Spleen (tissue), 11 donors: Measurements from ENCODE around the gene SPP1. TPM values are rescaled to one million over a fixed set of nuclear protein-coding genes. Genes with fewer than 3 reads are reported as not detected.

Experiments used
- DNase-seq: peaks from one replicate; pipeline ENCODE4 v3.0.0-alpha.2; 2020
- H3K27ac ChIP-seq, 8 donors: fragments of 200-600 bp; sonication (generic) in 7 of 8; 1 replicate in 4 of 8; 2 replicates in 4 of 8; pipeline versions ENCODE4 v1.5.0 to v1.8.0; 2016 to 2021; ENCODE audit warnings: inconsistent platforms in 4 of 8, mild to moderate bottlenecking in 4 of 8, moderate library complexity in 1 of 8
- H3K27me3 ChIP-seq, 7 donors: fragments of 200-600 bp; sonication (generic) in 6 of 7; replicated peaks in 1 of 7; 1 replicate in 4 of 7; 2 replicates in 3 of 7; pipeline versions ENCODE4 v1.5.0 to v1.8.0; 2016 to 2021; ENCODE audit warnings: inconsistent platforms in 3 of 7, mild to moderate bottlenecking in 1 of 7
- H3K36me3 ChIP-seq, 6 donors: fragments of 200-600 bp; sonication (generic) in 5 of 6; 1 replicate in 4 of 6; 2 replicates in 2 of 6; pipeline versions ENCODE4 v1.5.0 to v1.8.0; 2016 to 2021; ENCODE audit warnings: inconsistent platforms in 2 of 6
- H3K4me1 ChIP-seq, 6 donors: fragments of 200-600 bp; sonication (generic) in 5 of 6; 1 replicate in 3 of 6; 2 replicates in 3 of 6; pipeline versions ENCODE4 v1.5.0 to v1.8.0; 2016 to 2021; ENCODE audit warnings: inconsistent platforms in 3 of 6
- H3K4me3 ChIP-seq, 8 donors: fragments of 200-600 bp; sonication (generic) in 7 of 8; 1 replicate in 4 of 8; 2 replicates in 4 of 8; pipeline versions ENCODE4 v1.5.0 to v1.8.0; 2016 to 2021; ENCODE audit warnings: inconsistent platforms in 4 of 8, mild to moderate bottlenecking in 4 of 8, moderate library complexity in 2 of 8
- H3K9me3 ChIP-seq, 8 donors: fragments of 200-600 bp; sonication (generic) in 7 of 8; 1 replicate in 4 of 8; 2 replicates in 4 of 8; pipeline versions ENCODE4 v1.5.0 to v1.8.0; 2016 to 2021; ENCODE audit warnings: inconsistent platforms in 4 of 8
- CTCF ChIP-seq, 11 experiments: fragments of 200-600 bp in 7 of 11; fragments of 450-650 bp in 4 of 11; sonication (generic) in 4 of 11; IDR thresholded peaks in 8 of 11; conservative IDR thresholded peaks in 3 of 11; 1 replicate in 7 of 11; 2 replicates in 4 of 11; pipeline versions ENCODE4 v1.4.0 to v1.8.0; 2016 to 2021; ENCODE audit warnings: antibody characterized with exemption in 11 of 11, inconsistent platforms in 4 of 11, mild to moderate bottlenecking in 1 of 11
- POLR2A ChIP-seq, 3 donors: fragments of 450-650 bp; IDR thresholded peaks; one replicate each; pipeline ENCODE4 v1.5.1; 2017; ENCODE audit warnings: antibody characterized with exemption in 3 of 3, mild to moderate bottlenecking in 1 of 3
- POLR2AphosphoS5 ChIP-seq, 3 donors: sonication (generic); formaldehyde crosslinking; IDR thresholded peaks; one replicate each; pipeline ENCODE4 v1.5.1; 2017; ENCODE audit warnings: antibody characterized with exemption in 3 of 3
- WGBS, 5 donors: extraction: QIAGEN DNeasy Blood & Tissue Kit in 3 of 5; methylation state at CpG; one replicate each; pipeline versions ENCODE4 v1.1.5 to v1.1.7; 2013 to 2018; 5-methylcytosine and 5-hydroxymethylcytosine counted together
- intact Hi-C: fragments of 100-400 bp; cut with DNase I; formaldehyde crosslinking; loops from one replicate; pipeline ENCODE4 v1.15.0; 2023; ENCODE audit warnings: low total_unique reads
- polyA plus RNA-seq, 3 donors: library from polyadenylated mRNA; stranded (reverse); fragments of 200-250 nt; gene quantifications; one replicate each; pipeline ENCODE4 v1.2.1, GENCODE V29; 2013
- total RNA-seq, 7 donors: library from RNA; depleted of rRNA in 3 of 7; stranded (reverse); fragments of >200 nt in 3 of 7; fragmentation: NEBNext Ultra II Directional in 4 of 7; extraction: Animal tissue kit (Norgen Biotek cat#: 25700) in 4 of 7; gene quantifications; one replicate each; pipeline versions ENCODE4 v1.1.0 to v1.2.1, GENCODE V29; 2016 to 2021
- donor health status: healthy with polysubstance abuse.
- donor health status: DM: no; HTN: no; CAD: no; lungs with moderate emphysema.
- donor health status: DM: no; HTN: no; CAD: no.
- donor health status: Bipolar disorder and iron deficiency.
- donor health status: healthy.
- donor health status: DM: no; HTN: no; CAD: no.
- donor health status: DM: yes; HTN: yes; CAD: no.

SPP1 gene
- total and polyA plus RNA-seq, 10 donors: 0.28 to 18.4 (median 2.0) TPM

GRCh38 chr4:87947381-87948160, 27.9 kb upstream of the SPP1 start:
- Histone ChIP-seq H3K9me3 (no peaks in the 10 kb centered on the region), H3K4me3 (no peak overlapping the region), H3K27ac (no peak overlapping the region), H3K4me1 (peaks cover 0 to 2% (median 0%) of the 10 kb centered on the region in 6 donors), H3K36me3 (no peaks in the 10 kb centered on the region), H3K27me3 (no peaks in the 10 kb centered on the region)
- TF ChIP-seq CTCF (IDR thresholded peaks at IDR 0.05 in 8 of 11, conservative IDR thresholded peaks at IDR 0.05 in 3 of 11) (no peak), POLR2A (IDR thresholded peaks at IDR 0.05) (no peak), POLR2AphosphoS5 (IDR thresholded peaks at IDR 0.05) (no peak)
- WGBS, 5 donors: 76 to 90% (median 84%) methylated on average over 5 to 6 of the region's 6 CpGs
- intact Hi-C loops: no loop called here
- no peak for DNase-seq

GRCh38 chr4:87949961-87950360, 25.6 kb upstream of the SPP1 start:
- DNase-seq: no peak
- Histone ChIP-seq H3K9me3 (no peaks in the 10 kb centered on the region), H3K4me3 (no peak overlapping the region), H3K27ac (peak overlapping the region in 7 of 8 donors; percentile 10 to 50 (median 27)), H3K27me3 (no peaks in the 10 kb centered on the region), H3K36me3 (no peaks in the 10 kb centered on the region), H3K4me1 (peaks cover 0 to 2% (median 0%) of the 10 kb centered on the region in 6 donors)
- WGBS, 5 donors: 41 to 62% (median 47%) methylated on average over 1 of the region's 1 CpG
- no peak for TF ChIP-seq POLR2AphosphoS5 (IDR thresholded peaks at IDR 0.05)
- no peak for TF ChIP-seq CTCF (IDR thresholded peaks at IDR 0.05 in 8 of 11, conservative IDR thresholded peaks at IDR 0.05 in 3 of 11)
- TF ChIP-seq POLR2A (IDR thresholded peaks at IDR 0.05): no peak
- intact Hi-C loops: no loop called here

- H3K27me3 ChIP-seq: no peaks in the 10 kb centered on the region
- intact Hi-C loops: no loop called here
- no peaks in the 10 kb centered on the region for H3K9me3 ChIP-seq
- peak overlapping the region in 5 of 8 donors; percentile 22 to 50 (median 27) for H3K27ac ChIP-seq
- no peak for DNase-seq
- H3K4me1 ChIP-seq: peaks cover 0 to 2% (median 0%) of the 10 kb centered on the region in 6 donors
- H3K4me3 ChIP-seq: no peak overlapping the region
- no peak for TF ChIP-seq POLR2A (IDR thresholded peaks at IDR 0.05)
- TF ChIP-seq CTCF (IDR thresholded peaks at IDR 0.05 in 8 of 11, conservative IDR thresholded peaks at IDR 0.05 in 3 of 11): no peak
- no peak for TF ChIP-seq POLR2AphosphoS5 (IDR thresholded peaks at IDR 0.05)
- H3K36me3 ChIP-seq: no peaks in the 10 kb centered on the region
Observed at GRCh38 chr4:87950493-87950892, 25.0 kb upstream of the SPP1 start.

- TF ChIP-seq CTCF (IDR thresholded peaks at IDR 0.05 in 8 of 11, conservative IDR thresholded peaks at IDR 0.05 in 3 of 11) (no peak), POLR2AphosphoS5 (IDR thresholded peaks at IDR 0.05) (no peak), POLR2A (IDR thresholded peaks at IDR 0.05) (no peak)
- intact Hi-C loops: no loop called here
Observed at GRCh38 chr4:87950936-87951511, 24.5 kb upstream of the SPP1 start.

More at GRCh38 chr4:87950936-87951511, 24.5 kb upstream of the SPP1 start:
- no peaks in the 10 kb centered on the region for H3K36me3 ChIP-seq
- WGBS, 5 donors: 79 to 93% (median 81%) methylated on average over 3 of the region's 3 CpGs
- no peaks in the 10 kb centered on the region for H3K9me3 ChIP-seq
- H3K27me3 ChIP-seq: no peaks in the 10 kb centered on the region
- DNase-seq: no peak
- H3K4me1 ChIP-seq: peaks cover 0 to 2% (median 0%) of the 10 kb centered on the region in 6 donors
- no peak overlapping the region for H3K27ac ChIP-seq
- no peak overlapping the region for H3K4me3 ChIP-seq
